K562 (cell line): ENCODE measurements around the gene MARS1. TPM values are rescaled to one million over a fixed set of nuclear protein-coding genes. Genes with fewer than 3 reads are reported as not detected.

ENCODE experiments used
- CBX8 ChIP-seq: fragments of 200-600 bp; sonication (generic); IDR thresholded peaks from 2 replicates; pipeline ENCODE4 v1.6.1; 2012; ENCODE audit warnings: borderline replicate concordance, mixed run types, low read depth, mild to moderate bottlenecking, moderate library complexity, mixed read lengths, low read length, control low read depth, inconsistent platforms; ENCODE audit not compliant: poor library complexity, severe bottlenecking; ENCODE audit errors: extremely low read depth
- CHD4 ChIP-seq: fragments of 200-600 bp; sonication (generic); IDR thresholded peaks from 3 replicates; pipeline ENCODE4 v1.6.1; 2012; ENCODE audit warnings: low read depth, mild to moderate bottlenecking, mixed read lengths, low read length, inconsistent platforms; ENCODE audit not compliant: insufficient read depth, insufficient replicate concordance, poor library complexity, severe bottlenecking
- CREB1 ChIP-seq, 2 experiments: sonication (generic) in 1 of 2; formaldehyde crosslinking in 1 of 2; IDR thresholded peaks; 2 replicates each; pipeline versions ENCODE4 v1.6.1 to v1.8.0; 2012 to 2022; ENCODE audit warnings: inconsistent platforms in 1 of 2, mild to moderate bottlenecking in 1 of 2, missing genetic modification reagents in 1 of 2, moderate library complexity in 1 of 2
- CREB5 ChIP-seq: fragments of 250-450 bp; sonication (Bioruptor Pico); IDR thresholded peaks from 2 replicates; pipeline ENCODE4 v1.5.0; 2020; ENCODE audit warnings: mild to moderate bottlenecking
- CREM ChIP-seq: IDR thresholded peaks from 2 replicates; pipeline ENCODE4 v1.6.1; 2014; ENCODE audit warnings: antibody characterized with exemption, low read depth
- FUS ChIP-seq: fragments of 200-400 bp; formaldehyde crosslinking; optimal IDR thresholded peaks from 2 replicates; pipeline ENCODE3; 2017; ENCODE audit warnings: low read depth, low read length
- KDM5B ChIP-seq: fragments of 200-600 bp; sonication (generic); IDR thresholded peaks from 2 replicates; pipeline ENCODE4 v1.6.1; 2012; ENCODE audit warnings: low read depth, mild to moderate bottlenecking, moderate library complexity, low read length, control low read depth, inconsistent platforms; ENCODE audit not compliant: insufficient replicate concordance
- MAX ChIP-seq: sonication (generic); formaldehyde crosslinking; IDR thresholded peaks from 2 replicates; pipeline ENCODE4 v1.9.0; 2022; ENCODE audit warnings: mild to moderate bottlenecking, missing genetic modification reagents
- MTA2 ChIP-seq: fragments of 450-650 bp; IDR thresholded peaks from 2 replicates; pipeline ENCODE4 v1.6.1; 2016; ENCODE audit warnings: low read depth
- MXI1 ChIP-seq: IDR thresholded peaks from 2 replicates; pipeline ENCODE4 v1.6.1; 2011; ENCODE audit warnings: low read depth, mild to moderate bottlenecking, improper control_type of control experiment, low read length
- NCOR1 ChIP-seq: fragments of 450-650 bp; IDR thresholded peaks from 2 replicates; pipeline ENCODE4 v1.6.1; 2016; ENCODE audit warnings: mild to moderate bottlenecking, moderate library complexity
- NFATC3 ChIP-seq: fragments of 450-650 bp; IDR thresholded peaks from 2 replicates; pipeline ENCODE4 v1.6.1; 2017; ENCODE audit warnings: mild to moderate bottlenecking
- RREB1 ChIP-seq: fragments of 250-450 bp; sonication (Bioruptor Pico); IDR thresholded peaks from 2 replicates; pipeline ENCODE4 v1.4.0; 2020
- STAG1 ChIP-seq: sonication (generic); formaldehyde crosslinking; IDR thresholded peaks from 2 replicates; pipeline ENCODE4 v1.5.0; 2020; ENCODE audit warnings: missing genetic modification reagents, borderline replicate concordance
- ZBTB9 ChIP-seq: fragments of 450-650 bp; formaldehyde crosslinking; IDR thresholded peaks from 2 replicates; pipeline ENCODE4 v1.4.0; 2020; ENCODE audit warnings: mild to moderate bottlenecking, moderate library complexity
- ZFP36 ChIP-seq: fragments of 150-350 bp; IDR thresholded peaks from 2 replicates; pipeline ENCODE4 v1.6.1; 2018; ENCODE audit warnings: low read length, low read depth; ENCODE audit not compliant: partially characterized antibody
- ZNF263 ChIP-seq: sonication (generic); formaldehyde crosslinking; IDR thresholded peaks from 2 replicates; pipeline ENCODE4 v1.8.0; 2022; ENCODE audit warnings: mild to moderate bottlenecking, missing genetic modification reagents, borderline replicate concordance
- ZNF644 ChIP-seq: fragments of 200-800 bp; sonication (Bioruptor generic); IDR thresholded peaks from 2 replicates; pipeline ENCODE4 v1.6.1; 2016; ENCODE audit warnings: low read depth, missing genetic modification characterization, missing compliant biosample characterization
- polyA plus RNA-seq, 8 experiments: library from polyadenylated mRNA; depleted of rRNA in 4 of 8; stranded (reverse) in 5 of 8; unstranded in 3 of 8; fragments of >200 nt; fragmentation: Nextera tagmentation in 2 of 8; fragmentation: Illumina TruSeq in 1 of 8; extraction: Ambion mirVana in 2 of 8; extraction: Trizol in 1 of 8; gene quantifications; 2 replicates each; pipeline versions ENCODE4 v1.2.1 to v1.2.3, GENCODE V29; 2011 to 2014; ENCODE audit warnings: inconsistent platforms in 1 of 8, missing spikeins in 1 of 8
- total RNA-seq, 7 experiments: library from RNA; depleted of rRNA in 6 of 7; stranded (reverse); fragments of >200 nt in 6 of 7; fragmentation: Illumina TruSeq in 2 of 7; extraction: Trizol in 2 of 7; gene quantifications; 2 replicates each; pipeline versions ENCODE4 v1.2.1 to v1.2.3, GENCODE V29; 2011 to 2021; ENCODE audit warnings: low replicate concordance in 1 of 7

The MARS1 gene
- total and polyA plus RNA-seq, 9 of the 15 experiments (the other 6 are each of a cell fraction or from before 2014, with no cell fraction given) = 117 to 382 (median 220) TPM

- TF ChIP-seq MTA2 (no peak), MXI1 (no peak), ZNF644 (tag) (no peak), ZBTB9 (CRISPR knock-in tag) (no peak), CREB5 (CRISPR knock-in tag) (no peak), CHD4 (no peak), MAX (peak; percentile 57), NFATC3 (no peak), CREB1 (IDR thresholded peaks at IDR 0.05) (peak; percentile 83), CREB1 (CRISPR knock-in tag; IDR thresholded peaks at IDR 0.05) (peak; percentile 90), CBX8 (no peak), KDM5B (no peak), FUS (no peak), ZFP36 (no peak), ZNF263 (CRISPR knock-in tag) (peak; percentile 77), STAG1 (peak; percentile 79; the same call in 1 of the 2 replicates), RREB1 (0 out of 2 replicates have a peak, but pooled peaks have one; percentile 59), CREM (peak; percentile 96), NCOR1 (no peak)
Measured at GRCh38 chr12:57459055-57459749, 28.7 kb upstream of the MARS1 start (continued).
